Gastrocnemius medialis (tissue), 4 donors: ENCODE results near the gene CCDC80. TPM values are rescaled to one million over a fixed set of nuclear protein-coding genes. Genes with fewer than 3 reads are reported as not detected.

Source experiments
- ATAC-seq, 2 donors: fragments of 150-250 bp; one replicate each; pipeline ENCODE4 v1.9.1; 2016
- DNase-seq, 2 donors: peaks; one replicate each; pipeline ENCODE4 v3.0.0-alpha.2; 2019
- H3K27ac ChIP-seq, 4 donors: fragments of 200-600 bp; sonication (generic); 1 replicate in 1 of 4; 2 replicates in 3 of 4; pipeline ENCODE4 v1.5.1; 2016 to 2018; ENCODE audit warnings: mild to moderate bottlenecking in 2 of 4, moderate library complexity in 1 of 4
- H3K27me3 ChIP-seq, 3 donors: fragments of 200-600 bp; sonication (generic) in 2 of 3; 1 replicate in 1 of 3; 2 replicates in 2 of 3; pipeline versions ENCODE4 v1.5.1 to v1.6.0; 2016 to 2019; ENCODE audit warnings: mild to moderate bottlenecking in 1 of 3, moderate library complexity in 1 of 3
- H3K36me3 ChIP-seq, 2 donors: fragments of 200-600 bp; sonication (generic) in 1 of 2; one replicate each; pipeline ENCODE4 v1.5.1; 2017 to 2018
- H3K4me1 ChIP-seq, 2 donors: fragments of 200-600 bp; sonication (generic) in 1 of 2; one replicate each; pipeline ENCODE4 v1.5.1; 2016 to 2017; ENCODE audit warnings: mild to moderate bottlenecking in 2 of 2
- H3K4me3 ChIP-seq, 4 donors: fragments of 200-600 bp; sonication (generic) in 3 of 4; 1 replicate in 1 of 4; 2 replicates in 3 of 4; pipeline ENCODE4 v1.5.1; 2016 to 2019; ENCODE audit warnings: mild to moderate bottlenecking in 2 of 4
- H3K9me3 ChIP-seq, 3 donors: fragments of 200-600 bp; sonication (generic) in 2 of 3; 1 replicate in 1 of 3; 2 replicates in 2 of 3; pipeline ENCODE4 v1.5.1; 2016 to 2019
- CTCF ChIP-seq, 5 experiments: fragments of 450-650 bp in 3 of 5; fragments of 200-600 bp in 2 of 5; sonication (generic) in 2 of 5; IDR thresholded peaks in 4 of 5; conservative IDR thresholded peaks in 1 of 5; 1 replicate in 4 of 5; 2 replicates in 1 of 5; pipeline ENCODE4 v1.5.1; 2016 to 2019; ENCODE audit warnings: antibody characterized with exemption in 5 of 5, mild to moderate bottlenecking in 3 of 5, moderate library complexity in 3 of 5
- POLR2A ChIP-seq, 2 donors: fragments of 450-650 bp; IDR thresholded peaks; one replicate each; pipeline ENCODE4 v1.6.1; 2017; ENCODE audit warnings: antibody characterized with exemption in 2 of 2, mild to moderate bottlenecking in 2 of 2, moderate library complexity in 2 of 2
- in situ Hi-C, 4 donors: fragments of 200-750 bp; cut with MboI; loops; one replicate each; pipeline versions ENCODE4 v1.15.0 to v1.8.0; 2017; ENCODE audit warnings: low sequenced_read_pairs in 4 of 4
- intact Hi-C: fragments of 100-400 bp; cut with DNase I; formaldehyde crosslinking; loops from one replicate; pipeline ENCODE4 v1.15.1; 2023; ENCODE audit warnings: low total_unique reads
- total RNA-seq, 4 donors: library from RNA; depleted of rRNA; stranded (reverse); fragments of >200 nt; gene quantifications; one replicate each; pipeline versions ENCODE4 v1.1.0 to v1.2.3, GENCODE V29; 2016

The CCDC80 gene
- total RNA-seq, 4 donors from 2014 or later: 0.63 to 13.5 (median 3.4) TPM

DNA sequence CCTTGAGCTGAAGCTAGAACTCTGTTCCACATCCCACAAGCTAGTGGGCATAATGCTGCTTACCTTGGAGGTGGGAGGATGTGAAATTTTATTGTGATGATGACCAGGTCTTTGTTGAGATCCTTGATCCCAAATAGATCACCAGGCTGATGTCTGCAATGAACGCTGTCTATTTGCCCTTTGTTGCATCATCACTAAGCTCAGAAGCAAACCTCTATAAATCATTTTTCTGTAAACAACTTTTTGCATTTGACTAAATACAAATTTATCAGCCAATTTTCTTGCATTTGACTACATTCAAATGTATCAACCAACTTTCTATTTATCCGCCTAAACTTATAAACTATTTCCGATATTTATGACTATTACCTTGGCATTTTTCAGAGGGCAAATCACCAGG is 9.7 kb downstream of the CCDC80 start:
- Histone ChIP-seq H3K36me3 (no peaks in the 10 kb centered on the region), H3K9me3 (no peaks in the 10 kb centered on the region), H3K4me1 (peaks cover 4 to 6% of the 10 kb centered on the region in 2 donors), H3K27me3 (no peaks in the 10 kb centered on the region), H3K4me3 (no peak overlapping the region), H3K27ac (no peak overlapping the region)
- ATAC-seq: no peak
- no peak for TF ChIP-seq CTCF (IDR thresholded peaks at IDR 0.05 in 4 of 5, conservative IDR thresholded peaks at IDR 0.05 in 1 of 5)
- TF ChIP-seq POLR2A (IDR thresholded peaks at IDR 0.05): no peak
- in situ Hi-C loops (no loop called here), intact Hi-C loops (no loop called here)
- DNase-seq: no peak

DNA sequence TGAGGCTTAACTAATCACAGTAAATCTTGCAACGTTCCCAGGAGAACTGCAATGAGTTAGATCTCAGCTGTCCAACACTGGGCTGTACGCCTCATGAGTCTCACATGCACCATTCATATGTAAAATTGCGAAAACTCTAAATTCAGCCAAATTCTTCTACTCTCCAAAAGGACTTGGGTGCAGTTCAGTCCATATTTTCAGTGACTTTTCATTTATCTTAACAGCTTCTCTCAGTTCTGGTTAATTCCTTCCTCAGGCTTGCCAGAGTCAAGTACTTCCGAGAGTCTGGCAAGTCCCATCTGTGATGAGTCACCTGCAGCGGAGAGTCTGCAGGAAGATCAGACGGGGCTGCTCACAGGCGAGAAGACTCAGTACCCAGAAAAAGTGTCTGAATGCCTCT is 11.5 kb downstream of the CCDC80 start:
- H3K36me3 ChIP-seq: no peaks in the 10 kb centered on the region
- peak overlapping the region in 1 of 4 donors; percentile 28 for H3K27ac ChIP-seq
- no peaks in the 10 kb centered on the region for H3K9me3 ChIP-seq
- H3K4me3 ChIP-seq: no peak overlapping the region
- ATAC-seq: peak; percentile 85 to 91
- no peaks in the 10 kb centered on the region for H3K27me3 ChIP-seq
- TF ChIP-seq POLR2A (IDR thresholded peaks at IDR 0.05) (no peak), CTCF (IDR thresholded peaks at IDR 0.05 in 4 of 5, conservative IDR thresholded peaks at IDR 0.05 in 1 of 5) (no peak)
- intact Hi-C loops (no loop called here), in situ Hi-C loops (no loop called here)
- H3K4me1 ChIP-seq: peaks cover 3 to 4% of the 10 kb centered on the region in 2 donors
- peak; percentile 41 to 69 for DNase-seq

DNA sequence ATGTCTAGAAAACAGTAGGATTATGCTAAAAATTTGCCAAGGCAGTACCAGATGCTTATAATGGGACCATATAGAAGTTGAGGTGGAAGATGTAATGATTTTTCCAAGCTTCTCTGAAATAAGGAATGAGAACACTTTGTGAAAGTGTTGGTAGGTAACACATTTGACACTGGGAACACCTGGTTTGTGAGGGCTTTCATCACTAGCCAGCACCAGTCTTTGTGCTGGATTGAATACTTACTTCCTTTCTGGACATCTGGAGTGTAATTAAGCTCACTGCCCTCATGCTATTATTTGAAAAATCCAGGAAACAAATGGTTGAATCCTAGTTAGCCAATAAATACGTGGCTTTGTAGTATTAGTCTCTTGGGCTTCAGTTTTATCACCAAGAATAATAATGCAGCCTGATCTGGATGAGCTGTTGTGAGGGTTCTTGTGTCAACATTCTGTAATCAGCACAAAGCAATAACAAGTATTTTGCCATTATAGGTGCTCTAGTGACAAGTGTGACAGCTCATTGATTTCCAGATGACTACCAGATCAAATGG is 12.9 kb downstream of the CCDC80 start:
- Histone ChIP-seq H3K4me3 (no peak overlapping the region), H3K27ac (peak overlapping the region in 1 of 4 donors; percentile 14), H3K9me3 (no peaks in the 10 kb centered on the region), H3K27me3 (no peaks in the 10 kb centered on the region), H3K36me3 (no peaks in the 10 kb centered on the region), H3K4me1 (peaks cover 3 to 4% of the 10 kb centered on the region in 2 donors)
- intact Hi-C loops (no loop called here), in situ Hi-C loops (no loop called here)
- TF ChIP-seq POLR2A (IDR thresholded peaks at IDR 0.05): no peak
- TF ChIP-seq CTCF (IDR thresholded peaks at IDR 0.05 in 4 of 5, conservative IDR thresholded peaks at IDR 0.05 in 1 of 5): no peak
- DNase-seq: no peak
- no peak for ATAC-seq

DNA sequence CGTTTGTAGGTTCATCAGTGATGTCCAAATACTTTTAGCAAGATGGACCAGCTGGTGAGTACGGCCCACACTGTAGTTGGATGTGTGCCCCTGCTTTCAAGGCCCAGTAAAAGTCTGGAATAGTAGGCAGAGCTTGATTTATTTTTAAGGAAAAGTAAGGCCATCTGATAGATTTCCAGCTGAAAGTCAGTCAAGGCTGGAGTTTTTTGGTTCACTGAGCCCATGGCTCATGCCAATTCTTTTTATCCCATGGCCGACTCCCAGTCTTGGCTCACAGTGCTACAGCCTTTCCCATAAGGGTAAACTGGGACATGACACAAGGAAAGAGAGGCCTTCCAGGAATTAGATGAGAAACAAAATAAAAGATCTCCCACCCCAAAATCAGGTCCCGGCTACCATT is 13.5 kb downstream of the CCDC80 start:
- TF ChIP-seq POLR2A (IDR thresholded peaks at IDR 0.05) (no peak), CTCF (IDR thresholded peaks at IDR 0.05 in 4 of 5, conservative IDR thresholded peaks at IDR 0.05 in 1 of 5) (no peak)
- Histone ChIP-seq H3K4me3 (no peak overlapping the region), H3K4me1 (peaks cover 3 to 4% of the 10 kb centered on the region in 2 donors), H3K27ac (no peak overlapping the region), H3K9me3 (no peaks in the 10 kb centered on the region), H3K36me3 (no peaks in the 10 kb centered on the region), H3K27me3 (no peaks in the 10 kb centered on the region)
- intact Hi-C loops (no loop called here), in situ Hi-C loops (no loop called here)
- DNase-seq (peak in 1 of 2 donors; percentile 37), ATAC-seq (peak; percentile 18 to 53)

GRCh38 chr3:112623717-112624116 is 17.2 kb downstream of the CCDC80 start:
- Histone ChIP-seq H3K4me1 (peaks cover 2 to 4% of the 10 kb centered on the region in 2 donors), H3K27ac (no peak overlapping the region), H3K4me3 (no peak overlapping the region), H3K27me3 (no peaks in the 10 kb centered on the region), H3K9me3 (no peaks in the 10 kb centered on the region), H3K36me3 (no peaks in the 10 kb centered on the region)
- in situ Hi-C loops (no loop called here), intact Hi-C loops (no loop called here)
- ATAC-seq: no peak
- TF ChIP-seq POLR2A (IDR thresholded peaks at IDR 0.05) (no peak), CTCF (IDR thresholded peaks at IDR 0.05 in 4 of 5, conservative IDR thresholded peaks at IDR 0.05 in 1 of 5) (no peak)
- no peak for DNase-seq
